Retinal pigment epithelial cell (primary cell): ENCODE results near the gene CFAP70.

Experiments
- DNase-seq: peaks from one replicate; pipeline ENCODE4 v3.0.0-alpha.2; 2010; ENCODE audit warnings: low read depth
- H3K4me3 ChIP-seq: 2 replicates; pipeline ENCODE4 v1.5.1; 2011; ENCODE audit warnings: mild to moderate bottlenecking, low read length, control low read depth, moderate library complexity
- TF ChIP-seq, protein P1 (sequence below): conservative IDR thresholded peaks from 2 replicates; pipeline ENCODE4 v1.5.1; 2011; ENCODE audit warnings: low read depth, low read length, control low read depth, inconsistent platforms

The CFAP70 gene

DNA sequence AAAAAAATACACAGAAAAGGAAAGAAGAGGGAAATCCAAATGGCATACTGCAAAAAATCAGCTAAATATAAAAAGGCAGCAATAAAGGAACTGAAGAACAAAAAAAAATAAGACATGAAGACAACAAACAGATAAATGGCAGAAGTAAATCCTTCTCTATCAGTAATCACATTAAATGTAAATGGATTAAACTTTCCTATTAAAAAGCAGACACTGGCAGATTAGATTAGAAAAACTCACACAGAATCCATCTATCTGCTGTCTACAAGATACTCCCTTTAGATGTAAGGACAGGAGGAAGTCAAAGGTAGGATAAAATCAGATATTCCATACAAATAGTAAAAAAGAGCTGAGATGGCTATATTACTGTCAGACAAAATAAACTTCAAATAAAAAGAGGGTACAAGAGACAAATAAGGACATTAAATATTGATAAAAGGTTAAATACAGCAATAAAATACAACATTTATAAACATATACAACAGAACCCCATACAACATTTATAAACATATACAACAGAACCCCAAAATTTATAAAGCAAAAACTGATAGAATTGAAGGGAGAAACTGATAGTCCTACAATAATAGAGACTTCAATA lies 51.4 kb downstream of the CFAP70 start:
- no peak for DNase-seq
- TF ChIP-seq, protein P1, sequence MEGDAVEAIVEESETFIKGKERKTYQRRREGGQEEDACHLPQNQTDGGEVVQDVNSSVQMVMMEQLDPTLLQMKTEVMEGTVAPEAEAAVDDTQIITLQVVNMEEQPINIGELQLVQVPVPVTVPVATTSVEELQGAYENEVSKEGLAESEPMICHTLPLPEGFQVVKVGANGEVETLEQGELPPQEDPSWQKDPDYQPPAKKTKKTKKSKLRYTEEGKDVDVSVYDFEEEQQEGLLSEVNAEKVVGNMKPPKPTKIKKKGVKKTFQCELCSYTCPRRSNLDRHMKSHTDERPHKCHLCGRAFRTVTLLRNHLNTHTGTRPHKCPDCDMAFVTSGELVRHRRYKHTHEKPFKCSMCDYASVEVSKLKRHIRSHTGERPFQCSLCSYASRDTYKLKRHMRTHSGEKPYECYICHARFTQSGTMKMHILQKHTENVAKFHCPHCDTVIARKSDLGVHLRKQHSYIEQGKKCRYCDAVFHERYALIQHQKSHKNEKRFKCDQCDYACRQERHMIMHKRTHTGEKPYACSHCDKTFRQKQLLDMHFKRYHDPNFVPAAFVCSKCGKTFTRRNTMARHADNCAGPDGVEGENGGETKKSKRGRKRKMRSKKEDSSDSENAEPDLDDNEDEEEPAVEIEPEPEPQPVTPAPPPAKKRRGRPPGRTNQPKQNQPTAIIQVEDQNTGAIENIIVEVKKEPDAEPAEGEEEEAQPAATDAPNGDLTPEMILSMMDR = no peak
- H3K4me3 ChIP-seq = no peak overlapping the region

DNA sequence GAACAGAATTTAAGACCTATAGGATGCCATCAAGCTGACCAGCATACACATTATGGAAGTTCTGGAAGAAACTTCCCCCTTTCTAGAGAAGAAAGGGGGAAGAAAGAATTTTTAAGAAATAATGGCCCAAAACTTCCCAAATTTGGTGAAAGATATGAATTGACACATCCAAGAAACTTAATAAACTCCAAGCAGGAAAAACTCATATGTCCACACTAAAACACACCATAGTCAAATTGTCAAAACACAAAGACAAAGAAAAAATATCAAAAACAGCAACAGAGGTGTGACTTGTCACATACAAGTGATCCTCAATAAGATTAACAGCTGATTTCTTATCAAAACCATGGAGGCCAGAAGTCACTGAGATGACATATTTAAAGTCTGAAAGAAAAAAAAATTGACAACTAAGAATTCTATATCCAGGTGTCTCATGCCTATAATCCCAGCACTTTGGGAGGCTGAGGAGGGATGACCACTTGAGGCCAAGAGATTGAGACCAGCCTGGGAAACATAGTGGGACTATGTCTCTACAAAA lies 52.4 kb downstream of the CFAP70 start:
- TF ChIP-seq, protein P1 = no peak
- H3K4me3 ChIP-seq = no peak overlapping the region

DNA sequence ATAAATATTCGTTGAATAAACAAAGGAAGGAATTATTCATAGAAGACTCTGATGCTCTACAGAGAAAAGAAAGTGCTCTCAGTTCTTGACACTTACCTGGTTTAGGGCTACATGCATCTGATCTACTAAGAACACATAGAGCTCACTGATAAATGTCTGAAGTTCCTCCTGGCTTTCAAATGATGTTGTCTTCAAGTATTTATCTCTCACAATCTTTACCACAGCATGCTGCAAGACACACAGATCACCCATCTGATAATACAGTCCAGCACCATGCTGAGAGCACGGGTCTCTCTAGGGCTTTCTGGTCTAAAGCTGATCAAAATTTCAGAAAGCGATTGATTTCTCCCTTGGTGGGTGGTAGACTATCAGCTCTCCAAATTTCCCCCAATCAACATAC lies 61.7 kb downstream of the CFAP70 start:
- DNase-seq = no peak
- no peak overlapping the region for H3K4me3 ChIP-seq
- TF ChIP-seq, protein P1 = no peak

More for the DNA sequence above, 52.4 kb downstream of the CFAP70 start:
- no peak for DNase-seq

DNA sequence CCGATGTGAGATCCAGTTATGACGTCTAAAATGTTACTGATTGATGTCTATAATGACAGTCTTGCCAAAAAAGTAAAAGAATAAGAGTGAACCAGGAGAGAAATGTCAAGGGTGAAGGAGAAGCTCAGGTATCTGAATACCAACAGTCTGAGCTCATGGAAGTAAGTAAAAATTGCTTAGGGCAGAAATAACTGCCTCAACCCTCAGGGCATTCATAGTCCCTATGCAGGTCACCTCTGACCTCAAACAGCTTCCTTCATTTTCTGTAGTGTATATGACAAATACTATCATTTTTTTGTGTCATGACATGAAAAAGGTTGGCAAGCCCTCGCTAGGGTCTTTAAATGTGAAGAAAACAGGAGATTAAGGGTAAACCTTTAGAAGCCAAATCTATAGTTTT lies 65.2 kb downstream of the CFAP70 start:
- TF ChIP-seq, protein P1 = no peak
- DNase-seq = no peak
- no peak overlapping the region for H3K4me3 ChIP-seq

DNA sequence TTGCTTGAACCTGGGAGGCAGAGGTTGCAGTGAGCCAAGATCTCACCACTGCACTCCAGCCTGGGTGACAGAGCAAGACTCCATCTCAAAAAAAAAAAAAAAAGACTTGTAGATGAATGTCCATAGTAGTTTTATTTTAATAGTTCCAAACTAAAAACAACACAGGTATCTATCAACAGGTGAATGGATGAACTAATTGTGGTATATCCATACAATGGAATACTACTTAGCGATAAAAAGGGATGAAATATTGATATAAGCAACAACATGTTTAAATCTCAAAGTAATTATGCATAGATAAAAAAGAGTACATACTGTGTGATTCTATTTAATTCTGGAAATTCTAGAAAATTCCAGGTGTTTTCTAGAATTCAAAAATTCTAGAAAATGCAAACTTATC lies 68.7 kb downstream of the CFAP70 start:
- no peak overlapping the region for H3K4me3 ChIP-seq
- DNase-seq = no peak
- TF ChIP-seq, protein P1 = no peak

DNA sequence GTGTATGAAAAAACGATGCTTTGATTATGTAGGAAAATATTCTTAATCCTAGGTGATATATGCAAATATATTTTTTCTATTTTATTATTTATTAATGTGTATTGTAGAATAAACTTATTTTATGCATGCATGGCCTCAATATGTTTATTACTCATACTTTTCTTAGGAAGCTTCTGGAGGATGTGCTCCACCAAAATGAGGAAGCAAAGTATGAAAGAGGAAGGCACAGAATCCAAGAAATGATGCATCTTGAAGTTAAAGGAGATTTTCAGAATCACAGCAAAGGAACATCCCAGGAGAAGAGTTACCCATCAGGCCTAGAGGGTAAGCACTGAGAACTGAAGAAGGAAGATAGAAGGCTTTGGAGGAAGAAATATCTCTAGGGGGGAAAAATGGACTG lies 71.2 kb downstream of the CFAP70 start:
- H3K4me3 ChIP-seq = no peak overlapping the region
- TF ChIP-seq, protein P1 = no peak
- DNase-seq = no peak

DNA sequence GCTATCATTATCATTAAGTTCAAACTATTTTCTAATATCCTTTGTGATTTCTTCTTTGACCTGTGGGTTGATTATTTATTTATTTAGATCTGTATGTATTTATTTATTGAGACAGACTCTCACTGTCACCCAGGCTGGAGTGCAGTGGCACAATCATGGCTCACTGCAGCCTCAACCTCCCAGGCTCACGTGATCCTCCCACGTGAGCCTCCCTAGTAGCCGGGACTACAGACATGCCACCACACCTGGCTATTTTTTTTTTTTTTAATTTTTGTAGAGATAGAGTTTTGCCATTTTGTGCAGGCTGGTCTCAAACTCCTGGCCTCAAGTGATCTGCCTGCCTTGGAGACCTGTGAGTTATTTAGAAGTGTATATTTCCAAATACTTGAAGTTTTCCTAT lies 77.6 kb downstream of the CFAP70 start:
- H3K4me3 ChIP-seq = no peak overlapping the region
- TF ChIP-seq, protein P1 = no peak
- no peak for DNase-seq
